ENCODE measurements around the gene OR52H1. TPM values are rescaled to one million over a fixed set of nuclear protein-coding genes. Genes with fewer than 3 reads are reported as not detected.

OR52H1 gene
- polyA plus RNA-seq, 1 of the 3 experiments (the other 2 are of a cell fraction), result not detected

- DNase-seq, result no peak
- ChIA-PET POLR2A (no interaction called here), CTCF (interaction anchor here (1.1 kb wide), 1 partner anchor 29 kb away, joined by 4 read pairs; no protein-coding TSS in a partner anchor)
- H4K20me1 ChIP-seq (ENCODE audit: insufficient read depth), result no peaks in the 10 kb centered on the region
- H3K4me3 ChIP-seq (ENCODE audit: low read depth in 2 of 2, low read length in 1 of 2), result no peak overlapping the region
- WGBS (ENCODE audit: low lambda C conversion rate), result 4% methylated on average over 9 of the region's 9 CpGs
- H3K4me2 ChIP-seq, result no peak overlapping the region
- no peaks in the 10 kb centered on the region for H3K9me3 ChIP-seq
- H3K79me2 ChIP-seq (ENCODE audit: insufficient read depth), result no peaks in the 10 kb centered on the region
- H3K4me1 ChIP-seq (ENCODE audit: control insufficient read depth in 1 of 2, insufficient read depth in 2 of 2, low read depth in 1 of 2, low read length in 1 of 2), result no peaks in the 10 kb centered on the region; a peak in 1 of 4 replicates
- no peak overlapping the region for H3K9ac ChIP-seq
- TF ChIP-seq, protein P1, sequence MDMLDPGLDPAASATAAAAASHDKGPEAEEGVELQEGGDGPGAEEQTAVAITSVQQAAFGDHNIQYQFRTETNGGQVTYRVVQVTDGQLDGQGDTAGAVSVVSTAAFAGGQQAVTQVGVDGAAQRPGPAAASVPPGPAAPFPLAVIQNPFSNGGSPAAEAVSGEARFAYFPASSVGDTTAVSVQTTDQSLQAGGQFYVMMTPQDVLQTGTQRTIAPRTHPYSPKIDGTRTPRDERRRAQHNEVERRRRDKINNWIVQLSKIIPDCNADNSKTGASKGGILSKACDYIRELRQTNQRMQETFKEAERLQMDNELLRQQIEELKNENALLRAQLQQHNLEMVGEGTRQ (IDR thresholded peaks at IDR 0.05; ENCODE audit: borderline replicate concordance, low read depth, low read length), result no peak
- no peak for TF ChIP-seq TEAD4 (IDR thresholded peaks at IDR 0.05; ENCODE audit: borderline replicate concordance, insufficient read depth)
- no peak for TF ChIP-seq ZBTB33 (IDR thresholded peaks at IDR 0.05; ENCODE audit: borderline replicate concordance, low read depth)
- TF ChIP-seq FOXM1 (IDR thresholded peaks at IDR 0.05; ENCODE audit: low read depth), result no peak
- no peak for TF ChIP-seq FOSL2 (IDR thresholded peaks at IDR 0.05; ENCODE audit: borderline replicate concordance, low read depth)
- TF ChIP-seq SMC3 (IDR thresholded peaks at IDR 0.05; ENCODE audit: low read depth, low read length), result no peak
- no peak for TF ChIP-seq JUND (IDR thresholded peaks at IDR 0.05)
- TF ChIP-seq TCF12 (IDR thresholded peaks at IDR 0.05), result no peak
- TF ChIP-seq ELF1 (IDR thresholded peaks at IDR 0.05), result no peak
- TF ChIP-seq, protein P2, sequence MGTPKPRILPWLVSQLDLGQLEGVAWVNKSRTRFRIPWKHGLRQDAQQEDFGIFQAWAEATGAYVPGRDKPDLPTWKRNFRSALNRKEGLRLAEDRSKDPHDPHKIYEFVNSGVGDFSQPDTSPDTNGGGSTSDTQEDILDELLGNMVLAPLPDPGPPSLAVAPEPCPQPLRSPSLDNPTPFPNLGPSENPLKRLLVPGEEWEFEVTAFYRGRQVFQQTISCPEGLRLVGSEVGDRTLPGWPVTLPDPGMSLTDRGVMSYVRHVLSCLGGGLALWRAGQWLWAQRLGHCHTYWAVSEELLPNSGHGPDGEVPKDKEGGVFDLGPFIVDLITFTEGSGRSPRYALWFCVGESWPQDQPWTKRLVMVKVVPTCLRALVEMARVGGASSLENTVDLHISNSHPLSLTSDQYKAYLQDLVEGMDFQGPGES (IDR thresholded peaks at IDR 0.05; ENCODE audit: low read depth, low read length), result no peak
- no peak for TF ChIP-seq TAF1 (IDR thresholded peaks at IDR 0.05; ENCODE audit: borderline replicate concordance, low read depth, low read length)
- no peak for TF ChIP-seq SIN3A (IDR thresholded peaks at IDR 0.05; ENCODE audit: borderline replicate concordance, low read depth, low read length)
- no peaks in the 10 kb centered on the region for H3K36me3 ChIP-seq (replicated peaks in 1 of 2; ENCODE audit: control insufficient read depth in 1 of 2, insufficient read depth in 2 of 2, low read length in 1 of 2)
- no peak overlapping the region for H3K27ac ChIP-seq (ENCODE audit: low read depth in 2 of 2, low read length in 1 of 2)
- H3F3A ChIP-seq (replicated peaks; ENCODE audit: insufficient read depth), result no peaks in the 10 kb centered on the region
- no peaks in the 10 kb centered on the region for H3K27me3 ChIP-seq (ENCODE audit: insufficient read depth)
- H2AFZ ChIP-seq (ENCODE audit: low read depth), result no peak overlapping the region
- no peaks in the 10 kb centered on the region for H3K9me2 ChIP-seq
Observed at GRCh38 chr11:5505363-5506048, 42.8 kb downstream of the OR52H1 start.

DNA sequence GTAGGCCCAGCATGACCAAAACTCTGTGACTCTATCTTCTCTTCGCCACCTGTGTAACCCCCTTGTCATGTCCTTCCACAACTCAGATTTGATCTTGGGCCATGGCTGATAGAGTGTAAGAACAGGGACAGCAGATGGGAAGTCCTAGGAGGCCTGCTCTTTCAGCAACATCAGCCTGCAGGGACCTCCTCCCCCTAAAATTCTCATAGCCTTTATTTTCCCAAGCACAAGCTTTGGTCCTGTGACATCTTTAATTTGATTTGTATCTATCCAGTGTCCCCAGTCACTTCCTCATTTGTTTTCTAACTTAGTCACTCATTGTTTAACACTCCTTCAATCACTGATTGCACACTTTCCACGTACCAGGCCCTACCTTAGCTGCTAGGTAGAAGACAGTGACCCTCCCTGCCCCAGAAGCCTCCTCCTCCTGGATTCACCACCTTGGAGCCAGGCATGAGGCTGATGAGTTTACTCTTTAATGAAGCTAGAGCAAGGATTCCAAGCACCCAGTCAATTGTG lies 43.9 kb downstream of the OR52H1 start:
- Histone ChIP-seq H3K36me3 (replicated peaks in 1 of 2; ENCODE audit: control insufficient read depth in 1 of 2, insufficient read depth in 2 of 2, low read length in 1 of 2) (no peaks in the 10 kb centered on the region), H3K4me2 (no peak overlapping the region), H3K27ac (ENCODE audit: low read depth in 2 of 2, low read length in 1 of 2) (no peak overlapping the region), H3F3A (replicated peaks; ENCODE audit: insufficient read depth) (no peaks in the 10 kb centered on the region), H2AFZ (ENCODE audit: low read depth) (no peak overlapping the region), H3K4me1 (ENCODE audit: control insufficient read depth in 1 of 2, insufficient read depth in 2 of 2, low read depth in 1 of 2, low read length in 1 of 2) (no peaks in the 10 kb centered on the region; a peak in 1 of 4 replicates), H3K9me2 (no peaks in the 10 kb centered on the region), H3K4me3 (ENCODE audit: low read depth in 2 of 2, low read length in 1 of 2) (no peak overlapping the region), H3K9ac (no peak overlapping the region), H4K20me1 (ENCODE audit: insufficient read depth) (no peaks in the 10 kb centered on the region), H3K9me3 (no peaks in the 10 kb centered on the region), H3K27me3 (ENCODE audit: insufficient read depth) (no peaks in the 10 kb centered on the region), H3K79me2 (ENCODE audit: insufficient read depth) (no peaks in the 10 kb centered on the region)
- POLR2A ChIA-PET, result no interaction called here
- CTCF ChIA-PET, result no interaction called here
- no peak for DNase-seq
- 0% methylated on average over 2 of the region's 2 CpGs for WGBS (ENCODE audit: low lambda C conversion rate)
- TF ChIP-seq ZBTB33 (IDR thresholded peaks at IDR 0.05; ENCODE audit: borderline replicate concordance, low read depth) (no peak), YY1 (IDR thresholded peaks at IDR 0.05; ENCODE audit: low read depth) (no peak), ELF1 (IDR thresholded peaks at IDR 0.05) (no peak), FOXJ3 (CRISPR knock-in tag; IDR thresholded peaks at IDR 0.05) (no peak), EZH2phosphoT487 (IDR thresholded peaks at IDR 0.05; ENCODE audit: borderline replicate concordance, low read depth) (no peak), TAF1 (IDR thresholded peaks at IDR 0.05; ENCODE audit: borderline replicate concordance, low read depth, low read length) (no peak), JUND (IDR thresholded peaks at IDR 0.05) (no peak), RCOR1 (IDR thresholded peaks at IDR 0.05; ENCODE audit: low read length) (no peak), NFIC (IDR thresholded peaks at IDR 0.05; ENCODE audit: borderline replicate concordance) (no peak), EP300 (IDR thresholded peaks at IDR 0.05; ENCODE audit: borderline replicate concordance in 1 of 2, low read depth in 1 of 2, low read length in 1 of 2) (no peak), FOSL2 (IDR thresholded peaks at IDR 0.05; ENCODE audit: borderline replicate concordance, low read depth) (no peak), USF1 (IDR thresholded peaks at IDR 0.05; ENCODE audit: borderline replicate concordance, low read depth) (no peak), SMC3 (IDR thresholded peaks at IDR 0.05; ENCODE audit: low read depth, low read length) (no peak), MEF2A (IDR thresholded peaks at IDR 0.05; ENCODE audit: borderline replicate concordance, low read depth) (no peak)

Data from SK-N-SH (cell line).